Tibial nerve (tissue), 4 donors: Measurements from ENCODE around the gene NEU3.

Source experiments
- EP300 ChIP-seq, 2 donors: sonication (generic); formaldehyde crosslinking; IDR thresholded peaks; one replicate each; pipeline ENCODE4 v1.6.1; 2017; ENCODE audit warnings: antibody characterized with exemption in 2 of 2, mild to moderate bottlenecking in 1 of 2
- POLR2A ChIP-seq, 2 donors: fragments of 450-650 bp; IDR thresholded peaks; one replicate each; pipeline ENCODE4 v1.6.1; 2017; ENCODE audit warnings: antibody characterized with exemption in 2 of 2, mild to moderate bottlenecking in 2 of 2, moderate library complexity in 2 of 2
- TF ChIP-seq, protein P1 (sequence below), 5 experiments: fragments of 200-600 bp in 3 of 5; fragments of 450-650 bp in 2 of 5; sonication (generic) in 3 of 5; IDR thresholded peaks; one replicate each; pipeline ENCODE4 v1.5.1; 2016 to 2019; ENCODE audit warnings: antibody characterized with exemption in 5 of 5, mild to moderate bottlenecking in 3 of 5, moderate library complexity in 2 of 5

- TF ChIP-seq, protein P1, sequence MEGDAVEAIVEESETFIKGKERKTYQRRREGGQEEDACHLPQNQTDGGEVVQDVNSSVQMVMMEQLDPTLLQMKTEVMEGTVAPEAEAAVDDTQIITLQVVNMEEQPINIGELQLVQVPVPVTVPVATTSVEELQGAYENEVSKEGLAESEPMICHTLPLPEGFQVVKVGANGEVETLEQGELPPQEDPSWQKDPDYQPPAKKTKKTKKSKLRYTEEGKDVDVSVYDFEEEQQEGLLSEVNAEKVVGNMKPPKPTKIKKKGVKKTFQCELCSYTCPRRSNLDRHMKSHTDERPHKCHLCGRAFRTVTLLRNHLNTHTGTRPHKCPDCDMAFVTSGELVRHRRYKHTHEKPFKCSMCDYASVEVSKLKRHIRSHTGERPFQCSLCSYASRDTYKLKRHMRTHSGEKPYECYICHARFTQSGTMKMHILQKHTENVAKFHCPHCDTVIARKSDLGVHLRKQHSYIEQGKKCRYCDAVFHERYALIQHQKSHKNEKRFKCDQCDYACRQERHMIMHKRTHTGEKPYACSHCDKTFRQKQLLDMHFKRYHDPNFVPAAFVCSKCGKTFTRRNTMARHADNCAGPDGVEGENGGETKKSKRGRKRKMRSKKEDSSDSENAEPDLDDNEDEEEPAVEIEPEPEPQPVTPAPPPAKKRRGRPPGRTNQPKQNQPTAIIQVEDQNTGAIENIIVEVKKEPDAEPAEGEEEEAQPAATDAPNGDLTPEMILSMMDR (IDR thresholded peaks at IDR 0.05), result no peak
- no peak for TF ChIP-seq POLR2A (IDR thresholded peaks at IDR 0.05)
- no peak for TF ChIP-seq EP300 (IDR thresholded peaks at IDR 0.05)
Observed at GRCh38 chr11:75041263-75041662, 52.5 kb downstream of the NEU3 start.
